ENCODE measurements around the gene ZFP64.

GRCh38 chr20:52102126-52102525, 89.5 kb downstream of the ZFP64 start:
- TF ChIP-seq CTCF (conservative IDR thresholded peaks at IDR 0.05; ENCODE audit: low read length), result no peak
- TF ChIP-seq EZH2phosphoT487 (IDR thresholded peaks at IDR 0.05; ENCODE audit: borderline replicate concordance), result no peak
